Progenitor cell of endocrine pancreas (in vitro differentiated cells): ENCODE results near the gene DECR2. TPM values are rescaled to one million over a fixed set of nuclear protein-coding genes. Genes with fewer than 3 reads are reported as not detected.
"Not testable (repeated sequence)": the region's sequence is repeated elsewhere in the genome, so short reads cannot be mapped to it uniquely, and the experiment has no call there.

ENCODE experiments used
- DNase-seq: peaks from one replicate; pipeline ENCODE4 v3.0.0; 2021; ENCODE audit warnings: low spot score; ENCODE audit not compliant: unreplicated experiment
- H3K27ac Mint-ChIP-seq: 2 replicates; pipeline ENCODE4 v1.8.0; 2021; ENCODE audit warnings: mild to moderate bottlenecking, moderate library complexity, mixed read lengths
- H3K27me3 Mint-ChIP-seq: 2 replicates; pipeline ENCODE4 v1.8.0; 2021; ENCODE audit warnings: mixed read lengths
- H3K36me3 Mint-ChIP-seq: 2 replicates; pipeline ENCODE4 v1.8.0; 2022; ENCODE audit warnings: mixed read lengths; ENCODE audit not compliant: insufficient read depth
- H3K4me1 Mint-ChIP-seq: 2 replicates; pipeline ENCODE4 v1.8.0; 2021; ENCODE audit warnings: low read depth, mixed read lengths
- H3K4me3 Mint-ChIP-seq: 2 replicates; pipeline ENCODE4 v1.8.0; 2021; ENCODE audit warnings: low read depth, mild to moderate bottlenecking, moderate library complexity, mixed read lengths
- H3K9me3 Mint-ChIP-seq: 2 replicates; pipeline ENCODE4 v1.8.0; 2021; ENCODE audit warnings: low read depth, mixed read lengths
- CTCF ChIP-seq: fragments of 200-600 bp; sonication (generic); IDR thresholded peaks from one replicate; pipeline ENCODE4 v1.5.0; 2021; ENCODE audit warnings: antibody characterized with exemption, mild to moderate bottlenecking; ENCODE audit not compliant: unreplicated experiment
- total RNA-seq: library from RNA; stranded (reverse); gene quantifications from 2 replicates; pipeline ENCODE4 v1.2.1, GENCODE V29; 2021

Gene DECR2
- total RNA-seq, 1 donor from 2014 or later = 39.4 TPM

GRCh38 chr16:405548-406506, 4.1 kb downstream of the DECR2 start:
- DNase-seq = no peak
- H3K27me3 Mint-ChIP-seq = no peaks in the 10 kb centered on the region
- H3K4me1 Mint-ChIP-seq = no peaks in the 10 kb centered on the region
- peaks cover under 1% of the 10 kb centered on the region for H3K36me3 Mint-ChIP-seq
- no peak overlapping the region for H3K4me3 Mint-ChIP-seq
- TF ChIP-seq CTCF = no peak
- H3K9me3 Mint-ChIP-seq = no peaks in the 10 kb centered on the region
- H3K27ac Mint-ChIP-seq = no peak overlapping the region

- Mint-ChIP-seq H3K27me3 (no peaks in the 10 kb centered on the region), H3K36me3 (peaks cover 1% of the 10 kb centered on the region)
Measured at GRCh38 chr16:407253-407652, 5.6 kb downstream of the DECR2 start.

GRCh38 chr16:410516-411178, 9.0 kb downstream of the DECR2 start:
- H3K27me3 Mint-ChIP-seq = no peaks in the 10 kb centered on the region
- no peak overlapping the region for H3K4me3 Mint-ChIP-seq
- TF ChIP-seq CTCF = no peak
- no peaks in the 10 kb centered on the region for H3K9me3 Mint-ChIP-seq
- H3K36me3 Mint-ChIP-seq = peaks cover 1% of the 10 kb centered on the region
- no peak overlapping the region for H3K27ac Mint-ChIP-seq
- no peak for DNase-seq
- no peaks in the 10 kb centered on the region for H3K4me1 Mint-ChIP-seq

More at GRCh38 chr16:407253-407652, 5.6 kb downstream of the DECR2 start:
- no peak for TF ChIP-seq CTCF
- Mint-ChIP-seq H3K9me3 (no peaks in the 10 kb centered on the region), H3K4me3 (no peak overlapping the region), H3K27ac (no peak overlapping the region), H3K4me1 (no peaks in the 10 kb centered on the region)
- DNase-seq = no peak

DNA sequence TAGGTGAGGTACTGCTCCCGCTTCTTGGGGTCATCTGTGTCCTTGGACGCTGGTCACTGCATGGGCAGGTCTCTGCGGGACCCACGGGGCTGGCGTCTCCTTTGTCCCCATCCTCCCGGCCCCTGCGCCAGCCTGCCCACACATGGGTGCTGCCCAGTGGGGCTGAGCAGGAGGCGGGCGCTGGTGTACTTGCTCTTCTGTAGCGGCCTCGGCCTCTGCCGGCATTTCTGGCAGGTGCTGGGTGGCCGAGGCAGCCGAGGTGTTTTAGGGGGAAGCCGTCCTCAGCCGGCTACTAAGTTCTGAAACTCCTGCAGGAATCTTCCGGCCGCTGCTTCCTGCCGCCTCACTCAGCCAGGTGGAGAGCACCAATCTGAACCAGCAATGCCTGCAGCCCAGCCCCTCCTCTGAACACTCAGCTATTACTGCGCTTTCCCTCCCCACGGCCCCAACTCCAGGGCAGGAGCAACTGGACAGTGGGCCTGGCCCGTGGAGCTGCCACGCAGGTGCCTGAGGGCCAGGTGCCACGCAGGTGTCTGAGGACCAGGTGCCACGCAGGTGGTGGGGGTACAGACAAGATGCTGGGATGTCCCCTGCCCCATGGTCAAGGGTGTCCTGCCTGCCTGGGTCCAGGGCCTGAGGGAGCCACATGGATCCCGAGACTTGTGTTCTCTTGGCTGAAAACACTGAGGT, 10.0 kb downstream of the DECR2 start:
- TF ChIP-seq CTCF = no peak
- Mint-ChIP-seq H3K9me3 (no peaks in the 10 kb centered on the region), H3K36me3 (peaks cover 1% of the 10 kb centered on the region), H3K4me1 (no peaks in the 10 kb centered on the region), H3K4me3 (no peak overlapping the region), H3K27ac (no peak overlapping the region), H3K27me3 (no peaks in the 10 kb centered on the region)
- no peak for DNase-seq

DNA sequence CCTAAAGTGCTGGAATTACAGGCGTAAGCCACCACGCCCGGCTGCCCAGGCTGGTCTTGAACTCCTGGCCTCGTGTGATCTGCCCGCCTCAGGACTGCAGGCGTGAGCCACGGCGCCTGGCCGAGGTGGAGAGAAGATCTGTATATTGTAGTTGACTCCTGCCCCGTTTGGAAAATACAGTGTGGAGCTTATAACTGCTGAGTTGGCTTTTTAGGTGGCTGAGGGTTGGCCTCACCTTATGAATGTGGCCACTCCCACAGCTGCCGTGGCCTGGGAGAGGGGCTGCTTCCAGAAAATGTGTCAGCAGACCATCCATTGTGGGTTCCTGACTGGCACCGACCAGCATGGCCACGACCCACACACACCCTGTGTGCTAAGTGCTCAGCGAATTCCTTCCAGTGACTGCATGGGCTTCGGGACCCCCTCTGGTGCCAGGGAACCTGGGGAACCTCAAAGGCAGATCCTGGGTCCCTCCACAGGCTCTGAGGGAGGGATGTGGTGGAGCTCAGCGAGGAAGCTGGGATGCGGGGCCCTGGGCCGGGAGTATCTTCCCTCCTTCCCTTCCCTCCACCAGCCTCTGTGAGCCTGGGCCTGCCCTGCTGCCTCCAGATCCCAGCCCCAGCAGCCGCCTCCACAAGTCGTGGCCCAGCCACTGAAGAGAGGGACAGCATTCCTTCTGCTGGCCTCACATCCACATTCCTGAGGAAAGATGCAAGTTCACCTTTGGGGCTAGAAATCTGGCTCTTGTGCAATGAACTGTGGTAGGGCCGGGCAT, 12.9 kb downstream of the DECR2 start:
- TF ChIP-seq CTCF = no peak
- Mint-ChIP-seq H3K27me3 (no peaks in the 10 kb centered on the region), H3K4me3 (no peak overlapping the region), H3K36me3 (peaks cover 1% of the 10 kb centered on the region), H3K4me1 (no peaks in the 10 kb centered on the region), H3K27ac (no peak overlapping the region), H3K9me3 (no peaks in the 10 kb centered on the region)
- DNase-seq = no peak

DNA sequence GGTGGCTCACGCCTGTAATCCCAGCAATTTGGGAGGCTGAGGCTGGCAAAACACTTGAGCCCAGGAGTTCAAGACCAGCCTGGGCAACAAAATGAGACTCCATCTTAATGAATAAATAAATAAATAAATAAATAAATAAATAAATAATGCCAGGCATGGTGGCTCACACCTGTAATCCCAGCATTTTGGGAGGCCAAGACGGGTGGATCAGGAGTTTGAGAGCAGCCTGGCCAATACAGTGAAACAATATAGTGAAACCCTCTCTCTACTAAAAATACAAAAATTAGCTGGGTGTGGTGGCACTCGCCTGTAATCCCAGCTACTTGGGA, 13.4 kb downstream of the DECR2 start:
- not testable (repeated sequence) for H3K36me3 Mint-ChIP-seq, H3K4me1 Mint-ChIP-seq, H3K27me3 Mint-ChIP-seq, DNase-seq, H3K9me3 Mint-ChIP-seq, H3K27ac Mint-ChIP-seq, H3K4me3 Mint-ChIP-seq

- not testable (repeated sequence) for H3K36me3 Mint-ChIP-seq, H3K27ac Mint-ChIP-seq, DNase-seq, H3K4me1 Mint-ChIP-seq, H3K9me3 Mint-ChIP-seq, H3K4me3 Mint-ChIP-seq
- H3K27me3 Mint-ChIP-seq = peaks cover 20% of the 10 kb centered on the region
Measured at GRCh38 chr16:422179-422578, 20.5 kb downstream of the DECR2 start.
